AG04450 (cell line): ENCODE measurements around the gene CARS1. TPM values are rescaled to one million over a fixed set of nuclear protein-coding genes. Genes with fewer than 3 reads are reported as not detected.

Experiments used
- CTCF ChIA-PET: fragments of 300-600, 350-600 bp; formaldehyde crosslinking; extraction: SDS; loops from one replicate; lab custom pipeline; 2022; ENCODE audit warnings: antibody characterized with exemption, inconsistent platforms; lab: Charles Lee
- POLR2A ChIA-PET: fragments of 350-600 bp; formaldehyde crosslinking; extraction: SDS; loops from one replicate; lab custom pipeline; 2021; ENCODE audit warnings: antibody characterized with exemption, inconsistent platforms; lab: Yijun Ruan, JAX
- DNase-seq: peaks from one replicate; pipeline ENCODE4 v3.0.0-alpha.2; 2011; ENCODE audit warnings: low read depth, low spot score
- H3K27ac ChIP-seq: one replicate; pipeline ENCODE4 v1.5.1; 2012; ENCODE audit warnings: low read depth, low read length, control low read depth
- H3K27me3 ChIP-seq: one replicate; pipeline ENCODE4 v1.6.0; 2012; ENCODE audit warnings: low read length; ENCODE audit not compliant: control insufficient read depth, insufficient read depth
- H3K4me3 ChIP-seq: 2 replicates; pipeline ENCODE4 v1.5.1; 2011; ENCODE audit warnings: mild to moderate bottlenecking, low read depth, low read length, control low read depth
- H3K9me3 ChIP-seq: 2 replicates; pipeline ENCODE4 v1.5.1; 2012; ENCODE audit warnings: low read length; ENCODE audit not compliant: control insufficient read depth, insufficient read depth
- polyA plus RNA-seq: library from polyadenylated mRNA; depleted of rRNA; stranded (reverse); fragments of >200 nt; gene quantifications from 2 replicates; pipeline ENCODE4 v1.2.3, GENCODE V29; 2011
- TF ChIP-seq, protein P1 (sequence below): IDR thresholded peaks from 2 replicates; pipeline ENCODE4 v1.5.1; 2011; ENCODE audit warnings: low read depth, low read length, control low read depth, inconsistent platforms

The CARS1 gene
- polyA plus RNA-seq, 1 experiment = 139 TPM

DNA sequence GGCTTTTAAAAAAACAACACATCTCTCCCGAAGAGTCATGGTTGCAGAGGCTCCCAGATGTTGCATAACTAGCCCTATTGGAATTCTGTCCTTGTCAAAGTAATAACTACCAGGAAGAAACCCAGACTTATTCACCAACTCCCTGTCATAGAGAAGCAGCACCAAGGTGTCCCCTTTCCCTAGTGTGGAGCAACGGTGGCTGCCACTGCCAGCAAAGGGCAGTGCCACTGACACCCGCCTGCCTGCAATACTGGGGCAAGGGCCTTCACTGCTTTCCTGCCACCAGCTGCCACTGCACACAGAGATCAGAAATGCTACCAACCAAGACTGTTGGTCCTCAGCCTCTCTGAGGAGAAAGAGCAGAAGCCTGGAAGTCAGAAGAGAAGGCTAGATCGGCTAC is 92.4 kb downstream of the CARS1 start:
- Histone ChIP-seq H3K27ac (peak overlapping the region; percentile 11), H3K4me3 (no peak overlapping the region), H3K9me3 (no peaks in the 10 kb centered on the region), H3K27me3 (no peaks in the 10 kb centered on the region)
- ChIA-PET POLR2A (no interaction called here), CTCF (no interaction called here)
- DNase-seq = no peak
- TF ChIP-seq, protein P1, sequence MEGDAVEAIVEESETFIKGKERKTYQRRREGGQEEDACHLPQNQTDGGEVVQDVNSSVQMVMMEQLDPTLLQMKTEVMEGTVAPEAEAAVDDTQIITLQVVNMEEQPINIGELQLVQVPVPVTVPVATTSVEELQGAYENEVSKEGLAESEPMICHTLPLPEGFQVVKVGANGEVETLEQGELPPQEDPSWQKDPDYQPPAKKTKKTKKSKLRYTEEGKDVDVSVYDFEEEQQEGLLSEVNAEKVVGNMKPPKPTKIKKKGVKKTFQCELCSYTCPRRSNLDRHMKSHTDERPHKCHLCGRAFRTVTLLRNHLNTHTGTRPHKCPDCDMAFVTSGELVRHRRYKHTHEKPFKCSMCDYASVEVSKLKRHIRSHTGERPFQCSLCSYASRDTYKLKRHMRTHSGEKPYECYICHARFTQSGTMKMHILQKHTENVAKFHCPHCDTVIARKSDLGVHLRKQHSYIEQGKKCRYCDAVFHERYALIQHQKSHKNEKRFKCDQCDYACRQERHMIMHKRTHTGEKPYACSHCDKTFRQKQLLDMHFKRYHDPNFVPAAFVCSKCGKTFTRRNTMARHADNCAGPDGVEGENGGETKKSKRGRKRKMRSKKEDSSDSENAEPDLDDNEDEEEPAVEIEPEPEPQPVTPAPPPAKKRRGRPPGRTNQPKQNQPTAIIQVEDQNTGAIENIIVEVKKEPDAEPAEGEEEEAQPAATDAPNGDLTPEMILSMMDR = no peak

DNA sequence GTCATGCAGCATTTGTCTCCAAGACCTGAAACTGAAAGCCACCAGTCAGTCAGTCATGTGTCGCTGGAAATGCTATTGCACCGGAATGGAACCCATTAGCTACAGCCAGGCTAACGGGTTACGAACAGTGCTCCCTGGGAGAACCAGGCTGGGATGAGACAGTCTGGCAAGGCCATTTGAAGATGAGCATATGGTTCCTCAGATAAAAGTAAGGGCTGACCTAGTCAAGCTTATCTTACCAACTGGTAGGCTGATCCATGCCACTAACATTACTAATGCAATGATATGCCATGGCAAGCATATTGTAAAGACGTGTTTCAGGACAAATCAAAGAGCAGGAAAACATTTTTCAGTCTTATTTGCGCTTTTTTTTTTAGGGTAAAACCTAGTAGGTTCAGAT is 93.5 kb downstream of the CARS1 start:
- no peak for DNase-seq
- CTCF ChIA-PET = interaction anchor here (0.6 kb wide), 1 partner anchor 86 kb away, joined by 4 read pairs; no protein-coding TSS in a partner anchor
- TF ChIP-seq, protein P1 = no peak
- Histone ChIP-seq H3K27me3 (no peaks in the 10 kb centered on the region), H3K4me3 (no peak overlapping the region), H3K27ac (no peak overlapping the region), H3K9me3 (no peaks in the 10 kb centered on the region)
- POLR2A ChIA-PET = no interaction called here

DNA sequence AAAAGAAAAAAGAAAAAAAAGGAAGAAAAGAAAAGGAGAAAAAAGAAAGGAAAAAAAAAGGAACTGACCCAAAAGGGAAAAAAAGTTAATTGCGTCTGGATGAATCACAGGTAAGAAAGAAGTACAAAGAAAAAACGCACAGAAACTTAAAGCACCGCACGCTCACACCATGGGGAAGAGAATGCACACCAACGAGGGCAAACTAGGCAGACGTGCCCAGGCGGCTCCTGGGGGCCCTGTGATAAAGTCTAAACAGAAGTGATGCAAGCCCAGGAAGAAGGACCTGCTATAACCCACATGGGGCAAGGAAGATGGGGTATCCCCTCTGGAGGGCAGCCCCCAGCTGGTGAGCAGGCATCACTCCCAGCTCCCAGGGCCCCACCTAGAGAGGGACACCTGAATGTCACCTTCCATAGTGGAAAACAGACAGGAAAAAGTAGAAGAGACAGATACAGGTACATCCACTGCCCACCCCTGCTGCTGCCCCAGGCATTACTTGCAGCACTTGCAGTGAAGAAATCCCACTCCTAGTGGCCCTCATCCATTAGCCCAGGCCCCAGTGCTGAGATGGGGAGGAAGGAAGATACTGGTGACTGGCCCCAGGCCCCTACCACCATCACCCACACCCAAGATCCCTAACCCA is 94.0 kb downstream of the CARS1 start:
- Histone ChIP-seq H3K27ac (peak overlapping the region; percentile 21), H3K4me3 (no peak overlapping the region), H3K9me3 (no peaks in the 10 kb centered on the region), H3K27me3 (no peaks in the 10 kb centered on the region)
- TF ChIP-seq, protein P1 = no peak
- POLR2A ChIA-PET = no interaction called here
- DNase-seq = no peak
- CTCF ChIA-PET = interaction anchor here (0.6 kb wide), 1 partner anchor 86 kb away, joined by 4 read pairs; no protein-coding TSS in a partner anchor

DNA sequence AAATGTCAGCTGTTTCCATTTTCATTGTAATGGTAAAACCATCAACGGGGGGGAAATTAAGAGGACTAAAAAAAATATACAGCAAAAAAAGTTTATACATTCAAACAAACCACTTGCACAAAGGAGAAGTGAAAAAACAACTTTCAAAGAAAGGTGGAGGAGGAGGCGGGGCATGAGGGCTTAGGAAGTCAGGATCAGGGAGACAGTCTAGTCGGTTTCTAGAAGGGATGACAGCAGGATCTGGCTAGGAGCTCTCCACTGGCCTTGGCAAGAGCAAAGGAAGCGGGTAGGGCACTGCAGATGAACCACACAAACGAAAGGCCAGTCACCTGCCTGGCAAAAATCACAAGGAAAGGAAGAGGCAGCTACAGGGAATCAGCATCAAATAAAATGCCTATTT is 96.1 kb downstream of the CARS1 start:
- CTCF ChIA-PET = interaction anchor here (0.6 kb wide), 1 partner anchor 68 kb away, joined by 4 read pairs; no protein-coding TSS in a partner anchor
- POLR2A ChIA-PET = no interaction called here
- Histone ChIP-seq H3K4me3 (no peak overlapping the region), H3K27me3 (no peaks in the 10 kb centered on the region), H3K9me3 (no peaks in the 10 kb centered on the region), H3K27ac (no peak overlapping the region)
- TF ChIP-seq, protein P1 = no peak
- DNase-seq = no peak

DNA sequence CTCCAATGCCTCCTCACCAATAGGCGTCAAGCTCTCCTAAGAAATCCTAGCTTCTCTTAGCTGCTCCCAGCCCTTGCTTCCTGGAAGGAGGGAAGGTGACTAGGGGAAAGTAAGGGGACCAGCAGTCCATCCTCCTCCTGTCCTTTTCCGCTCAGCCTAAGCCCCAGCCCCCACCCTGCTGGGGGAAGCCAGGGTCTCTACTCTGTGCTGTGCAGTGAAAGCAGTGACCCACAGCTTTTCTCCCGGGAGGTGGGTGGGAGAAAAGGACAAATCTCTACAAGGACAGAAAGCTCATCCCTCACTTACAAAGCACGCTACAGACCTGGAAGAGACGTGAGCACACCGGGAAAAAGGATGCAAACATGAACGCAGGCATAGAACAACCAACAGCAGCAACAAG is 97.1 kb downstream of the CARS1 start:
- POLR2A ChIA-PET = no interaction called here
- Histone ChIP-seq H3K4me3 (no peak overlapping the region), H3K27me3 (no peaks in the 10 kb centered on the region), H3K27ac (no peak overlapping the region), H3K9me3 (no peaks in the 10 kb centered on the region)
- TF ChIP-seq, protein P1 = no peak
- CTCF ChIA-PET = no interaction called here
- DNase-seq = no peak
